ENCODE measurements around the gene TTC39B. TPM values are rescaled to one million over a fixed set of nuclear protein-coding genes. Genes with fewer than 3 reads are reported as not detected.

TTC39B gene
- total and polyA plus RNA-seq, 4 experiments from 2014 or later, result 10.5 to 30.2 (median 19.9) TPM

DNA sequence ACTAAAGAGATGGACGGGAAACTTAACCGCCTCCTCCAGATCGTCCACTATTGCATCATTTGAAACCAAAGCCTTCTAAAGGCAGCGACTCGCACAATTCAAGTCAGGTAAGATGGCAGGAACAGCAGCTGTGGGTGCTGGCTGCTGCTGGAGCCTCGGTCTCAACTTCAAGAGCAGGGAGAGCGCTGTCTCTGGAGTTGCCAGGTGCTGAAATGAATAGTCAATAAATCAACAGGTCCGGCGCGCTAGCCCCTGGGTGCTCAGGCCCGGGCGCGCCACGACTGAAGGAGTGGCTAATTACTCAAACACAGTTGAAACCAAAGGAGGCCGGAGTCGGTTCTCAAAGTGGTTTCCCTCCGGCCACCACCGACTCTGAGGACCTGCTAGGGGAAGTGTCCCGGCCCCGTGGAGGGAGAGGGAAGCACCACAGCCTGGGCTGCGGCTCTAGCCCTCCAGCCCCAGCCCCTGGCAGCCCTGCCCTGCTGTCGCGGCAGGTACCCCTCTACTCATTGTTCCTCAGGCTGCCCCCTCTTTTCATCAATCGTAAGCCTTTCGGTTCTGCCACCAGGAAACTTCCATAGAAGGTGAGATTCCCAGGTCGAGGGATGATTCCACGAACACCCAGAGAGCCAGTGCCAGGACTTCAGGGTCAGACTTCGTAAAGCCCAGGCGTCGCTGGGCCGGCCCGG is 804 bp downstream of the TTC39B start:
- intact Hi-C loops (cut with micrococcal nuclease), result loop anchor here (1.0 to 5.0 kb wide), 2 partner anchors 10 to 206 kb away; partner anchors contain the start of gene PSIP1
- ChIA-PET POLR2A (ENCODE audit: partially characterized antibody) (interaction anchor here (0.6 to 9.7 kb wide), 6 partner anchors 11 to 227 kb away, joined by 3 to 197 read pairs (median 9); partner anchors contain the start of genes PSIP1 and SNAPC3), CTCF (ENCODE audit: partially characterized antibody) (interaction anchor here (1.5 to 10.9 kb wide), 4 partner anchors 11 to 35 kb away, joined by 3 to 120 read pairs (median 6); no protein-coding TSS in a partner anchor)
- Mint-ChIP-seq H3K4me1 (peaks cover 34 to 57% (median 47%) of the 10 kb centered on the region in 4 donors), H3K9me3 (peaks cover 0 to 1% (median 0%) of the 10 kb centered on the region in 8 donors), H3K27ac (peak overlapping the region; percentile 68 to 96 (median 85)), H3K4me3 (peak overlapping the region; percentile 94 to 99 (median 98)), H3K36me3 (peaks cover 0 to 4% of the 10 kb centered on the region in 2 donors), H3K27me3 (no peaks in the 10 kb centered on the region)
- peak overlapping the region; percentile 74 for H3K27ac ChIP-seq (ENCODE audit: low read depth, low read length)
- H3K27me3 ChIP-seq (ENCODE audit: insufficient read depth, low read length), result no peaks in the 10 kb centered on the region
- no peaks in the 10 kb centered on the region for H3K9me3 ChIP-seq (ENCODE audit: control insufficient read depth in 1 of 2, low read length in 2 of 2)
- H3K4me3 ChIP-seq (ENCODE audit: low read length in 2 of 2), result peak overlapping the region; percentile 72
- H3K4me1 ChIP-seq (ENCODE audit: insufficient read depth, low read length), result peaks cover 53% of the 10 kb centered on the region
- DNase-seq, result peak; percentile 55 to 75 (median 60)
- H3K36me3 ChIP-seq (ENCODE audit: insufficient read depth, low read length), result no peaks in the 10 kb centered on the region

DNA sequence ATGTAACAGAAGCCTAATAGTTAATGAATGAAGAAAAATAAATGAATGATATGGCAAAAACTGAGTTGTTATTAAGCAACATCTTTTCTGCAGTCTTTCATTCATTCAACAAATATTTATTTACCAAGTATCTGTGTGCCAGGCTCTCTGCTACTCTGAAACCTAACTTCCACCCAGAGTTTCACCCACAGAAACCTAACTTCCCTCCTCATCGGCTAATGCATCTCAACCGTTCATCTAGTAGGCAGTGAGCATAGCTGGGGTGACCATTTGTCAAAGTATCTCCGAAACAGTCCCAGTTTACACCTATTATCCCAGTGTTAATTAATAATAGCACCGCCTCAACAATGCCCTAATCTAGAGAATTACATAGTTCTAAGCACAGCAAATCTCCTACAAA is 1.5 kb downstream of the TTC39B start:
- Mint-ChIP-seq H3K9me3 (peaks cover 0 to 1% (median 0%) of the 10 kb centered on the region in 8 donors), H3K27ac (peak overlapping the region; percentile 68 to 96 (median 85)), H3K4me1 (peaks cover 35 to 59% (median 48%) of the 10 kb centered on the region in 4 donors), H3K27me3 (no peaks in the 10 kb centered on the region), H3K36me3 (peaks cover 0 to 7% of the 10 kb centered on the region in 2 donors), H3K4me3 (peak overlapping the region; percentile 94 to 99 (median 98))
- POLR2A ChIA-PET (ENCODE audit: partially characterized antibody), result interaction anchor here (2.3 to 9.7 kb wide), 4 partner anchors 10 to 205 kb away, joined by 6 to 197 read pairs (median 19); partner anchors contain the start of genes PSIP1 and SNAPC3
- H3K27me3 ChIP-seq (ENCODE audit: insufficient read depth, low read length), result no peaks in the 10 kb centered on the region
- CTCF ChIA-PET (ENCODE audit: partially characterized antibody), result interaction anchor here (2.2 to 10.9 kb wide), 2 partner anchors 10 to 28 kb away, joined by 8 to 120 read pairs; no protein-coding TSS in a partner anchor
- H3K9me3 ChIP-seq (ENCODE audit: control insufficient read depth in 1 of 2, low read length in 2 of 2), result no peaks in the 10 kb centered on the region
- peak overlapping the region; percentile 72 for H3K4me3 ChIP-seq (ENCODE audit: low read length in 2 of 2)
- peak overlapping the region; percentile 74 for H3K27ac ChIP-seq (ENCODE audit: low read depth, low read length)
- intact Hi-C loops (cut with micrococcal nuclease), result loop anchor here (5.0 kb wide), 1 partner anchor 207 kb away; the partner anchor contains the start of gene PSIP1
- no peak for DNase-seq
- no peaks in the 10 kb centered on the region for H3K36me3 ChIP-seq (ENCODE audit: insufficient read depth, low read length)
- H3K4me1 ChIP-seq (ENCODE audit: insufficient read depth, low read length), result peaks cover 54% of the 10 kb centered on the region

DNA sequence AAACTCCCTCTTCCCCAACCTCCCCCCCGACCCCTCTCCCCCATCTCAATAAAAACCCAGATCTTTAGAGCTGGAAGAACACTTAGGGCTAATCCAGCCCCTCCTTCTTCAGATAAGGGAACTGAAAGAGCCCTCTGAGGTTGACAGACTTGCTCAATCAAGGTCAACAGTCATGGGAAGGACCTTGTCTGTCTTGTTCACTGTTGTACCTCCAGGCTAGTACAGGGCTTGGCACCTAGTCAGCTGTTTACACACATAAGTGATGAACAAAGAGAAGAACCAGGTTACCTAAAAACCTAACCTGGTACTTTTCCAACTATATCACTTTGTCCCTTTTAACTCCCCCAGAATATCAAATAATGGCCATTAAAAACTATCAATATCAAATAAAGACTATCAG is 2.4 kb downstream of the TTC39B start:
- Histone ChIP-seq H3K36me3 (ENCODE audit: insufficient read depth, low read length) (no peaks in the 10 kb centered on the region), H3K4me1 (ENCODE audit: insufficient read depth, low read length) (peaks cover 53% of the 10 kb centered on the region), H3K27me3 (ENCODE audit: insufficient read depth, low read length) (no peaks in the 10 kb centered on the region), H3K4me3 (ENCODE audit: low read length in 2 of 2) (no peak overlapping the region), H3K27ac (ENCODE audit: low read depth, low read length) (no peak overlapping the region), H3K9me3 (ENCODE audit: control insufficient read depth in 1 of 2, low read length in 2 of 2) (no peaks in the 10 kb centered on the region)
- Mint-ChIP-seq H3K36me3 (peaks cover 0 to 7% of the 10 kb centered on the region in 2 donors), H3K27ac (peak overlapping the region in 4 of 7 donors; percentile 23 to 96 (median 81)), H3K27me3 (no peaks in the 10 kb centered on the region), H3K4me3 (peak overlapping the region in 7 of 8 donors; percentile 6 to 99 (median 96)), H3K9me3 (peaks cover 0 to 1% (median 0%) of the 10 kb centered on the region in 8 donors), H3K4me1 (peaks cover 37 to 59% (median 48%) of the 10 kb centered on the region in 4 donors)
- ChIA-PET CTCF (ENCODE audit: partially characterized antibody) (interaction anchor here (1.0 to 10.9 kb wide), 4 partner anchors 10 to 93 kb away, joined by 3 to 120 read pairs (median 7); no protein-coding TSS in a partner anchor), POLR2A (ENCODE audit: partially characterized antibody) (interaction anchor here (3.9 to 9.7 kb wide), 2 partner anchors 9 to 206 kb away, joined by 26 to 197 read pairs; partner anchors contain the start of gene PSIP1)
- intact Hi-C loops (cut with micrococcal nuclease), result loop anchor here (5.0 kb wide), 1 partner anchor 208 kb away; the partner anchor contains the start of gene PSIP1
- no peak for DNase-seq

DNA sequence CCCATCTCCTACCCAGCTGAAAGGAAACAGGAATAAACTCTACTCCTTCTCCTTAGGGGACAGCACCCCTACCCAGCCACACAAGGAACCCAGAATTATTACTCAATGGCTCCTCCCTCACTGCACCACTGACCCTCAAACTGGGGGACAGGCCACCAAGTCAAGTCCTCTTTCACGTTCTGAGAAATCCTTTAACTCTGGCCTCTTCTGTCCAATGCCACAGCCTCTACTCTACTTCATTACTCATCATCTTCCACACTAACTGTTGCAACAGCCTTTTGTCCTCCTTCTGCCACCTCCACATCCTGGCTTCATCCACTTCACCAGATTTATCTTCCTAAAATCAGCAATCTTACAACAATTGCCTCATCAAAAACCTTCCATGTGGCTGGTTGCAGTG is 6.8 kb downstream of the TTC39B start:
- Histone ChIP-seq H3K27ac (ENCODE audit: low read depth, low read length) (peak overlapping the region; percentile 84), H3K36me3 (ENCODE audit: insufficient read depth, low read length) (no peaks in the 10 kb centered on the region), H3K27me3 (ENCODE audit: insufficient read depth, low read length) (no peaks in the 10 kb centered on the region), H3K4me3 (ENCODE audit: low read length in 2 of 2) (peak overlapping the region; percentile 14 to 39), H3K4me1 (ENCODE audit: insufficient read depth, low read length) (peaks cover 73% of the 10 kb centered on the region), H3K9me3 (ENCODE audit: control insufficient read depth in 1 of 2, low read length in 2 of 2) (no peaks in the 10 kb centered on the region)
- no peak for DNase-seq
- Mint-ChIP-seq H3K4me3 (peak overlapping the region; percentile 79 to 93 (median 84)), H3K27me3 (no peaks in the 10 kb centered on the region), H3K36me3 (peaks cover 15 to 20% of the 10 kb centered on the region in 2 donors), H3K9me3 (peaks cover 0 to 2% (median 0%) of the 10 kb centered on the region in 8 donors), H3K4me1 (peaks cover 55 to 74% (median 67%) of the 10 kb centered on the region in 4 donors), H3K27ac (peak overlapping the region; percentile 92 to 99 (median 98))
- intact Hi-C loops (cut with micrococcal nuclease), result no loop called here
- ChIA-PET CTCF (ENCODE audit: partially characterized antibody) (interaction anchor here (0.8 to 11.0 kb wide), 5 partner anchors 9 to 160 kb away, joined by 3 to 120 read pairs (median 5); partner anchors contain the start of gene TTC39B), POLR2A (ENCODE audit: partially characterized antibody) (interaction anchor here (1.2 to 9.9 kb wide), 6 partner anchors 8 to 212 kb away, joined by 4 to 197 read pairs (median 7); partner anchors contain the start of genes PSIP1, SNAPC3 and TTC39B)

DNA sequence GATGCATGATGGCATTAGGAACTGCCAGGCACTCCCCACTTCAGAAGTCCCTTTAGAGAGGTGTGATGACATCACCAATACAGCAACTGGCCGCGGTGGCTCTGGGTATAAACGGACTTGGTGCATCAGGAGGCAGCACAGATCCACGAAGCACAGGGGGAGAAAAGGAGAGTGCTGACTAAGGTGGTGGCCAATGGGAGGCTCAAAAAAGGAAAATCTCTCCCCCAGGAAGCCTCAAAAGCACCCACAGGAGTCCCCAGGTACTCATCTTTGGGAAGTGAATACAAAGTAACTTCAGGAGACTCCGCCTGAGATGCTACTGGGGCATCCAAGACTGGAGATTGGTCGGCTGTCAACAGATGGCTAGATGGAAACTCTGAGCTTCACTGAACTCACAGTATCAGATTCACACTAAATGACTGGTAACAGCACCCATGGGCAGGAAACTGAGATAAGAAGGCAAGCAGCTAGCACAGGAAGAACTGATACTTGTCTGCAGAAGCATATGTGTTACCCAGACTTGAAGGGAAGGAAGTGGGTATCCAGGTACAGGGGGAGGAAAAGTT is 7.6 kb downstream of the TTC39B start:
- Histone ChIP-seq H3K27ac (ENCODE audit: low read depth, low read length) (peak overlapping the region; percentile 84), H3K4me1 (ENCODE audit: insufficient read depth, low read length) (peaks cover 73% of the 10 kb centered on the region), H3K9me3 (ENCODE audit: control insufficient read depth in 1 of 2, low read length in 2 of 2) (no peaks in the 10 kb centered on the region), H3K36me3 (ENCODE audit: insufficient read depth, low read length) (no peaks in the 10 kb centered on the region), H3K4me3 (ENCODE audit: low read length in 2 of 2) (peak overlapping the region; percentile 4 to 39), H3K27me3 (ENCODE audit: insufficient read depth, low read length) (no peaks in the 10 kb centered on the region)
- POLR2A ChIA-PET (ENCODE audit: partially characterized antibody), result interaction anchor here (0.8 to 9.9 kb wide), 7 partner anchors 8 to 212 kb away, joined by 3 to 197 read pairs (median 5); partner anchors contain the start of genes PSIP1, SNAPC3 and TTC39B
- H3K36me3 Mint-ChIP-seq, result peaks cover 15 to 20% of the 10 kb centered on the region in 2 donors
- H3K9me3 Mint-ChIP-seq, result peaks cover 0 to 2% (median 0%) of the 10 kb centered on the region in 8 donors
- CTCF ChIA-PET (ENCODE audit: partially characterized antibody), result interaction anchor here (0.7 to 11.0 kb wide), 8 partner anchors 10 to 307 kb away, joined by 3 to 120 read pairs (median 5); partner anchors contain the start of gene TTC39B
- intact Hi-C loops (cut with micrococcal nuclease), result loop anchor here (1.0 to 2.0 kb wide), 3 partner anchors 8 to 253 kb away; partner anchors contain the start of genes CCDC171, SNAPC3 and TTC39B
- H3K4me1 Mint-ChIP-seq, result peaks cover 55 to 74% (median 66%) of the 10 kb centered on the region in 4 donors
- no peaks in the 10 kb centered on the region for H3K27me3 Mint-ChIP-seq
- peak; percentile 64 to 84 (median 67) for DNase-seq
- H3K4me3 Mint-ChIP-seq, result peak overlapping the region; percentile 79 to 93 (median 84)
- peak overlapping the region; percentile 92 to 99 (median 98) for H3K27ac Mint-ChIP-seq

DNA sequence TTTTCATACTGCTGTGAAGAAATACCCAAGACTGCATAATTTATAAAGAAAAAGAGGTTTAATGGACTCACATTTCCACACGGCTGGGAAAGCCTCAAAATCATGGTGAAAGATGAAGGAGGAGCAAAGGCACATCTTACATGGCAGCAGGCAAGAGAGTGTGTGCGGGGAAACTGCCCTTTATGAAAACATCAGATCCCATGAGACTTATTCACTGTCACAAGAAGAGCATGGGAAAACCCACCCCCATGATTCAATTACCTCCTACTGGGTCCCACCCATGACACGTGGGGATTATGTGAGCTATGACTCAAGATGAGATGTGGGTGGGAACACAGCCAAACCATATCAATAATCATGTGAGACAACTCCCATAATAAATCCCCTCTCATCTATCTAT is 8.7 kb downstream of the TTC39B start:
- Mint-ChIP-seq H3K9me3 (peaks cover 0 to 2% (median 0%) of the 10 kb centered on the region in 8 donors), H3K4me1 (peaks cover 58 to 81% (median 71%) of the 10 kb centered on the region in 4 donors), H3K27ac (peak overlapping the region; percentile 92 to 99 (median 98)), H3K4me3 (peak overlapping the region; percentile 79 to 93 (median 84)), H3K27me3 (no peaks in the 10 kb centered on the region), H3K36me3 (peaks cover 15 to 21% of the 10 kb centered on the region in 2 donors)
- intact Hi-C loops (cut with micrococcal nuclease), result loop anchor here (2.0 kb wide), 1 partner anchor 254 kb away; the partner anchor contains the start of gene CCDC171
- Histone ChIP-seq H3K4me1 (ENCODE audit: insufficient read depth, low read length) (peaks cover 81% of the 10 kb centered on the region), H3K4me3 (ENCODE audit: low read length in 2 of 2) (no peak overlapping the region), H3K36me3 (ENCODE audit: insufficient read depth, low read length) (no peaks in the 10 kb centered on the region), H3K27me3 (ENCODE audit: insufficient read depth, low read length) (no peaks in the 10 kb centered on the region), H3K27ac (ENCODE audit: low read depth, low read length) (peak overlapping the region; percentile 84), H3K9me3 (ENCODE audit: control insufficient read depth in 1 of 2, low read length in 2 of 2) (no peaks in the 10 kb centered on the region)
- no peak for DNase-seq
- POLR2A ChIA-PET (ENCODE audit: partially characterized antibody), result interaction anchor here (0.6 to 9.9 kb wide), 3 partner anchors 10 to 124 kb away, joined by 3 to 197 read pairs (median 4); partner anchors contain the start of genes SNAPC3 and TTC39B
- CTCF ChIA-PET (ENCODE audit: partially characterized antibody), result interaction anchor here (1.6 to 11.0 kb wide), 2 partner anchors 11 to 15 kb away, joined by 5 to 120 read pairs; partner anchors contain the start of gene TTC39B

Measured in CD4-positive, alpha-beta memory T cell (primary cell).